HepG2 (cell line): Measurements from ENCODE around the gene SLCO4A1. TPM values are rescaled to one million over a fixed set of nuclear protein-coding genes. Genes with fewer than 3 reads are reported as not detected.

Source experiments
- AKAP8 ChIP-seq: sonication (generic); formaldehyde crosslinking; IDR thresholded peaks from 2 replicates; pipeline ENCODE4 v1.5.1; 2020; ENCODE audit warnings: mild to moderate bottlenecking, missing genetic modification reagents
- BRD4 ChIP-seq: sonication (generic); formaldehyde crosslinking; IDR thresholded peaks from 2 replicates; pipeline ENCODE4 v1.4.0; 2020; ENCODE audit warnings: missing genetic modification reagents
- CCAR2 ChIP-seq: fragments of 200-400 bp; formaldehyde crosslinking; optimal IDR thresholded peaks from 2 replicates; pipeline ENCODE3; 2018; ENCODE audit warnings: low read depth, mild to moderate bottlenecking, low read length, moderate library complexity
- ELF4 ChIP-seq: sonication (generic); formaldehyde crosslinking; IDR thresholded peaks from 2 replicates; pipeline ENCODE4 v1.5.0; 2020; ENCODE audit warnings: missing genetic modification reagents, mild to moderate bottlenecking, moderate library complexity, borderline replicate concordance
- FOXM1 ChIP-seq: sonication (generic); formaldehyde crosslinking; IDR thresholded peaks from 2 replicates; pipeline ENCODE4 v1.5.0; 2020; ENCODE audit warnings: missing genetic modification reagents
- HHEX ChIP-seq: IDR thresholded peaks from 2 replicates; pipeline ENCODE4 v1.6.1; 2016; ENCODE audit warnings: control low read depth
- HMGA1 ChIP-seq: sonication (generic); formaldehyde crosslinking; conservative IDR thresholded peaks from 2 replicates; pipeline ENCODE4 v1.4.0; 2020; ENCODE audit warnings: missing genetic modification reagents
- MYC ChIP-seq: sonication (generic); formaldehyde crosslinking; IDR thresholded peaks from 2 replicates; pipeline ENCODE4 v1.9.0; 2021; ENCODE audit warnings: missing genetic modification reagents, borderline replicate concordance
- NFATC3 ChIP-seq: sonication (generic); formaldehyde crosslinking; IDR thresholded peaks from 2 replicates; pipeline ENCODE4 v1.5.1; 2020; ENCODE audit warnings: mild to moderate bottlenecking, missing genetic modification reagents
- NFIB ChIP-seq: sonication (generic); formaldehyde crosslinking; IDR thresholded peaks from 2 replicates; pipeline ENCODE4 v1.9.0; 2021; ENCODE audit warnings: missing genetic modification reagents, mild to moderate bottlenecking, borderline replicate concordance
- NFIC ChIP-seq: IDR thresholded peaks from 2 replicates; pipeline ENCODE4 v1.6.1; 2012; ENCODE audit warnings: mild to moderate bottlenecking, low read length, inconsistent platforms
- TAF1 ChIP-seq: sonication (generic); formaldehyde crosslinking; IDR thresholded peaks from 2 replicates; pipeline ENCODE4 v1.4.0; 2020; ENCODE audit warnings: missing genetic modification reagents
- TAF15 ChIP-seq: fragments of 200-400 bp; formaldehyde crosslinking; IDR thresholded peaks from one replicate; pipeline ENCODE4 v1.6.1; 2018; ENCODE audit warnings: mild to moderate bottlenecking, low read depth, low read length; ENCODE audit not compliant: poor library complexity, severe bottlenecking
- ZFP82 ChIP-seq: sonication (generic); formaldehyde crosslinking; IDR thresholded peaks from 2 replicates; pipeline ENCODE4 v1.5.1; 2020; ENCODE audit warnings: mild to moderate bottlenecking, missing genetic modification reagents, borderline replicate concordance
- ZNF138 ChIP-seq: sonication (generic); formaldehyde crosslinking; IDR thresholded peaks from 2 replicates; pipeline ENCODE4 v1.5.0; 2020; ENCODE audit warnings: mild to moderate bottlenecking, low read depth, missing genetic modification reagents
- ZNF549 ChIP-seq: sonication (generic); formaldehyde crosslinking; IDR thresholded peaks from 2 replicates; pipeline ENCODE4 v1.5.0; 2020; ENCODE audit warnings: missing genetic modification reagents
- ZNF577 ChIP-seq: sonication (generic); formaldehyde crosslinking; IDR thresholded peaks from 2 replicates; pipeline ENCODE4 v1.4.0; 2020; ENCODE audit warnings: mild to moderate bottlenecking, low read depth, missing genetic modification reagents, borderline replicate concordance
- ZNF75D ChIP-seq: sonication (generic); formaldehyde crosslinking; IDR thresholded peaks from 2 replicates; pipeline ENCODE4 v1.8.1; 2023; ENCODE audit warnings: missing genetic modification reagents, mild to moderate bottlenecking, borderline replicate concordance
- polyA plus RNA-seq, 8 experiments: library from polyadenylated mRNA; depleted of rRNA in 3 of 8; stranded (reverse) in 7 of 8; unstranded in 1 of 8; fragments of >200 nt; fragmentation: Illumina TruSeq in 4 of 8; extraction: Trizol in 4 of 8; gene quantifications; 2 replicates each; pipeline versions ENCODE4 v1.2.1 to v1.2.3, GENCODE V29; 2011 to 2016; ENCODE audit warnings: low read depth in 4 of 8, missing spikeins in 1 of 8, mixed read lengths in 1 of 8; ENCODE audit not compliant: insufficient read depth in 1 of 8
- total RNA-seq, 5 experiments: library from RNA; depleted of rRNA; stranded (reverse); fragments of >200 nt; fragmentation: Illumina TruSeq; extraction: Trizol; gene quantifications; 2 replicates each; pipeline ENCODE4 v1.2.3, GENCODE V29; 2016; ENCODE audit warnings: low read depth in 1 of 5
- TF ChIP-seq, protein P1 (sequence below): sonication (generic); formaldehyde crosslinking; IDR thresholded peaks from 2 replicates; pipeline ENCODE4 v1.8.1; 2023; ENCODE audit warnings: mild to moderate bottlenecking, missing genetic modification reagents
- TF ChIP-seq, protein P2 (sequence below): IDR thresholded peaks from 2 replicates; pipeline ENCODE4 v1.6.1; 2012; ENCODE audit warnings: low read depth, low read length, improper control_type of control experiment
- TF ChIP-seq, protein P3 (sequence below): sonication (generic); formaldehyde crosslinking; conservative IDR thresholded peaks from 2 replicates; pipeline ENCODE4 v1.8.0; 2022; ENCODE audit warnings: low read depth, missing genetic modification reagents
- TF ChIP-seq, protein P4 (sequence below): sonication (generic); formaldehyde crosslinking; IDR thresholded peaks from 2 replicates; pipeline ENCODE4 v1.8.1; 2023; ENCODE audit warnings: missing genetic modification reagents, mild to moderate bottlenecking, borderline replicate concordance
- TF ChIP-seq, protein P5 (sequence below): sonication (generic); formaldehyde crosslinking; IDR thresholded peaks from 2 replicates; pipeline ENCODE4 v1.5.0; 2020; ENCODE audit warnings: missing genetic modification reagents, mild to moderate bottlenecking, borderline replicate concordance

SLCO4A1 gene
- total and polyA plus RNA-seq, 2 of the 13 experiments (the other 11 are each of a cell fraction or from before 2014, with no cell fraction given), result 55.5 to 112 TPM

DNA sequence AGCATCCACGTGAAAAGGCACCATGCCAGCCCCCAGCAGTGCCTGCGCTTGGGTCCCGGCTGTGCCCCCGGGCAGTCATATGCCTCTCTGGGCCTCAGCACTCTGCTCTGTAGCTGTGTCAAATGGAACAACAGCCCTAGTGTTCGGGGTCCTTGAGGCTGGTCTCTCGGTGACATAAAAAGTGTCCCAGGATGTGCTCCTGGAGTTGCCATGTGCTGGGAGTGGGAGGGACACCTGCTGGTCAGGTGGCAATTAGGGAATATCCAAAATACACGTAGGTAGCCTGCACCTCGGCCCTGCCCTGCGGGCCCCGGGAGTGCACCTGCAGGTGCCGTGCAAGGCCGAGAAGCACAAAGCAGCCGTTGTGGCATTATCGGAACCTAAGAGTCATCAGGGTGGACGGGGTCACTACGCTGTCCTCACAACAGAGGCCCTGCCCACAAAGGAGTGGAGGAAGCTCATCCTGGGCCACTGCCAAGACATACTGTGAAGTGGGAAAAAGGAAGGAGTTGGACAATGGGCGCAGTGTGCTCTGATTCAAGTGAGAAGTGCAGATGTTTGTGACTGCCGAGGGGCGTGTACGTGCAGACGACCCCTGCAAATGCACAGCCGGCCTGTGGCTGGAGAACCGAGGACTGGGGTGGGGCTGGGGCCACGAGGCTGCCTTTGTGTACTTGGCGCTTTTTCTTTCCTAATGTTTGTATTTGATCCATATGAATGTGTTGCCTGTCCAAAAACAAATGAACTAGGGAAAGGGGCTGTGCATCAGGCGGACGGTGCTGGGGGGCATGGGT is 24.6 kb downstream of the SLCO4A1 start (continued):
- TF ChIP-seq, protein P1, sequence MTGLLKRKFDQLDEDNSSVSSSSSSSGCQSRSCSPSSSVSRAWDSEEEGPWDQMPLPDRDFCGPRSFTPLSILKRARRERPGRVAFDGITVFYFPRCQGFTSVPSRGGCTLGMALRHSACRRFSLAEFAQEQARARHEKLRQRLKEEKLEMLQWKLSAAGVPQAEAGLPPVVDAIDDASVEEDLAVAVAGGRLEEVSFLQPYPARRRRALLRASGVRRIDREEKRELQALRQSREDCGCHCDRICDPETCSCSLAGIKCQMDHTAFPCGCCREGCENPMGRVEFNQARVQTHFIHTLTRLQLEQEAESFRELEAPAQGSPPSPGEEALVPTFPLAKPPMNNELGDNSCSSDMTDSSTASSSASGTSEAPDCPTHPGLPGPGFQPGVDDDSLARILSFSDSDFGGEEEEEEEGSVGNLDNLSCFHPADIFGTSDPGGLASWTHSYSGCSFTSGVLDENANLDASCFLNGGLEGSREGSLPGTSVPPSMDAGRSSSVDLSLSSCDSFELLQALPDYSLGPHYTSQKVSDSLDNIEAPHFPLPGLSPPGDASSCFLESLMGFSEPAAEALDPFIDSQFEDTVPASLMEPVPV (CRISPR knock-in tag), result peak; percentile 97; the same call in 1 of the 2 replicates
- TF ChIP-seq, protein P2, sequence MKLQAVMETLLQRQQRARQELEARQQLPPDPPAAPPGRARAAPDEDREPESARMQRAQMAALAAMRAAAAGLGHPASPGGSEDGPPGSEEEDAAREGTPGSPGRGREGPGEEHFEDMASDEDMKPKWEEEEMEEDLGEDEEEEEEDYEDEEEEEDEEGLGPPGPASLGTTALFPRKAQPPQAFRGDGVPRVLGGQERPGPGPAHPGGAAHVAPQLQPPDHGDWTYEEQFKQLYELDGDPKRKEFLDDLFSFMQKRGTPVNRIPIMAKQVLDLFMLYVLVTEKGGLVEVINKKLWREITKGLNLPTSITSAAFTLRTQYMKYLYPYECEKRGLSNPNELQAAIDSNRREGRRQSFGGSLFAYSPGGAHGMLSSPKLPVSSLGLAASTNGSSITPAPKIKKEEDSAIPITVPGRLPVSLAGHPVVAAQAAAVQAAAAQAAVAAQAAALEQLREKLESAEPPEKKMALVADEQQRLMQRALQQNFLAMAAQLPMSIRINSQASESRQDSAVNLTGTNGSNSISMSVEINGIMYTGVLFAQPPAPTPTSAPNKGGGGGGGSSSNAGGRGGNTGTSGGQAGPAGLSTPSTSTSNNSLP, result peak; percentile 71
- TF ChIP-seq BRD4 (CRISPR knock-in tag) (no peak), CCAR2 (peak; percentile 59), ZNF577 (CRISPR knock-in tag) (no peak), HHEX (CRISPR knock-in tag) (peak; percentile 48; the same call in 1 of the 2 replicates), MYC (peak; percentile 91), NFIB (CRISPR knock-in tag) (no peak; the same call in 1 of the 2 replicates), HMGA1 (CRISPR knock-in tag) (no peak), FOXM1 (CRISPR knock-in tag) (no peak), TAF15 (no peak), AKAP8 (peak; percentile 97), NFIC (peak; percentile 91; the same call in 1 of the 2 replicates), ELF4 (no peak; the same call in 1 of the 2 replicates), ZNF75D (CRISPR knock-in tag) (no peak), TAF1 (peak; percentile 26; the same call in 1 of the 2 replicates), ZNF549 (CRISPR knock-in tag) (no peak), NFATC3 (CRISPR knock-in tag) (peak; percentile 98), ZNF138 (CRISPR knock-in tag) (no peak), ZFP82 (CRISPR knock-in tag) (no peak)
- TF ChIP-seq, protein P3, sequence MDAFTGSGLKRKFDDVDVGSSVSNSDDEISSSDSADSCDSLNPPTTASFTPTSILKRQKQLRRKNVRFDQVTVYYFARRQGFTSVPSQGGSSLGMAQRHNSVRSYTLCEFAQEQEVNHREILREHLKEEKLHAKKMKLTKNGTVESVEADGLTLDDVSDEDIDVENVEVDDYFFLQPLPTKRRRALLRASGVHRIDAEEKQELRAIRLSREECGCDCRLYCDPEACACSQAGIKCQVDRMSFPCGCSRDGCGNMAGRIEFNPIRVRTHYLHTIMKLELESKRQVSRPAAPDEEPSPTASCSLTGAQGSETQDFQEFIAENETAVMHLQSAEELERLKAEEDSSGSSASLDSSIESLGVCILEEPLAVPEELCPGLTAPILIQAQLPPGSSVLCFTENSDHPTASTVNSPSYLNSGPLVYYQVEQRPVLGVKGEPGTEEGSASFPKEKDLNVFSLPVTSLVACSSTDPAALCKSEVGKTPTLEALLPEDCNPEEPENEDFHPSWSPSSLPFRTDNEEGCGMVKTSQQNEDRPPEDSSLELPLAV (CRISPR knock-in tag), result 0 out of 2 replicates have a peak, but pooled peaks have one; percentile 50
- TF ChIP-seq, protein P4, sequence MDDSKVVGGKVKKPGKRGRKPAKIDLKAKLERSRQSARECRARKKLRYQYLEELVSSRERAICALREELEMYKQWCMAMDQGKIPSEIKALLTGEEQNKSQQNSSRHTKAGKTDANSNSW, result no peak; the same call in 1 of the 2 replicates
- TF ChIP-seq, protein P5, sequence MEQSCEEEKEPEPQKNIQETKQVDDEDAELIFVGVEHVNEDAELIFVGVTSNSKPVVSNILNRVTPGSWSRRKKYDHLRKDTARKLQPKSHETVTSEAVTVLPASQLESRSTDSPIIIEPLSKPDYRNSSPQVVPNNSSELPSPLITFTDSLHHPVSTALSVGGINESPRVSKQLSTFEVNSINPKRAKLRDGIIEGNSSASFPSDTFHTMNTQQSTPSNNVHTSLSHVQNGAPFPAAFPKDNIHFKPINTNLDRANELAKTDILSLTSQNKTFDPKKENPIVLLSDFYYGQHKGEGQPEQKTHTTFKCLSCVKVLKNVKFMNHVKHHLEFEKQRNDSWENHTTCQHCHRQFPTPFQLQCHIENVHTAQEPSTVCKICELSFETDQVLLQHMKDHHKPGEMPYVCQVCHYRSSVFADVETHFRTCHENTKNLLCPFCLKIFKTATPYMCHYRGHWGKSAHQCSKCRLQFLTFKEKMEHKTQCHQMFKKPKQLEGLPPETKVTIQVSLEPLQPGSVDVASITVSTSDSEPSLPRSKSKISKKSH (CRISPR knock-in tag), result no peak
